Measurements from ENCODE around the gene STING1.
"Not testable (repeated sequence)": the region's sequence is repeated elsewhere in the genome, so short reads cannot be mapped to it uniquely, and the experiment has no call there.

STING1 gene

GRCh38 chr5:139501381-139501780 lies 18.8 kb upstream of the STING1 start:
- no peak for DNase-seq

DNA sequence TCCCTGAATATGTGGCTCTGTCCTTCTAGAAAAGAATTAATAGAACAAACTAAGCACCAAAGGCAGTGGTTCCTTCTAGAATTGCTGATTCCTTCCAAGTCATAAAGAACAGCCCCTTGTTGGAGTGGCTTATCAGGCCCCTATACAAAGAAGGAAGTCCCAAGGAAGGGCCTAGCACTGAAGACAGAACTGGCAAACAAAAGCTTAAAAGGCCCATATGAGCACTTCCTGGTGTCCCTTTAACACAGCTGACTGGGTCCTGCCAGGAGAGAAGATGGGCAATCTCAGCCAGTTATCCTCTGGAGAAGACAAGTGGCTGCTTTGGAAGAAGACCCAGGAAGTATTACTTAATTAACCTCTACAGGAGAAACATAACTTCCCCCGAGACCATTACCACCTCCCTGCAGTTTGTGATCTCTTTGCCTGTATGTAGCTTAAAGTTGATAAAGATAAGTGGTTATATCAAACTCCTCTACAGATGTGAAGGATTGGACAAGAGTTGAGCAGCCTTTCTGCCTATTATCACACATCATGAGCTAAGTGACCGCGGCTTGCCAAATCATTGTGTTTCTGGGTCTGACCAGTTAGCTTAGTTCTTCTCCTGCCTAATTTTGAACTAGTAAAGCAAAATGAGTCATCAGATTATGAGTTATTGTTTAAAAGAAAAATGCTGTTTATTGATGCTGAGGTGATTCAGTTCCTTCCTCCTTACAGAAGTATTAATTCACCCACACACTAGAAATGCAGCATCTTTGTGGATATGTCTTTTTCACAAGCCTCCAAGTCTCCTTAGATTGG lies 13.3 kb upstream of the STING1 start:
- no peak for DNase-seq

DNA sequence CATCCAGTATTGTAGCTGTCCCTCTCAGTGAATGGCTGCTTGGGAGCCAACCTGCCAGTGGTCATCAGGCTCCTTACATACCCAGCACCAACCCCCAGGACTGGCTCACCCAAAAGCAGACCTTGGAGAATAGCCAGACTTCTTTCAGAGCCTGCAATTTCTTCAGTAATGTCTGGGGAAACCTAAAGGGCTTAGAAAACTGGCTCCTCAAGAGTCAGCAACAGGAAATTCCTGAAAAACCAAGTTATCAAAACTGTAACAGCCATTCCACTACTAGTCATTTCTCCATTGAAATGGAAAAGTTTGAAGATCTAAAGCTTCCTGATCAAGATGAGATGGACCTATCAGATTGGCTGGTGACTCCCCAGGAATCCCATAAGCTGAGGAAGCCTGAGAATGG lies 12.3 kb upstream of the STING1 start:
- DNase-seq = no peak

DNA sequence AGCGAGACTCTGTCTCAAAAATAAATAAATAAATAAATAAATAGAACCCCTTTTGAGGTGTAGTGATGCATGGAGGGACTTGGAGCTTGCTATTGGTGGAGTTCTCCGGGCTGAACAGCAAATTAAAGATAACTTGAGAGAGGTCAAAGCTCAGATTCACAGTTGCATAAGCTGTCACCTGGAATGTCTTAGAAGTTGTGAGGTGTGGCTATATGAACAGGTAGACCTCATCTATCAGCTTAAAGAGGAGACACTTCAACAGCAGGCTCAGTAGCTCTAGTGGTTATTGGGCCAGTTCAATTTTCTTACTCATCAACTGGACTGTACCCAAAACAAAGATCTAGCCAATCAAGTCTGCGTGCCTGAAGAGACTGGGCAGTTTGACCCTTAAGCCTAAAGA lies 11.7 kb upstream of the STING1 start:
- DNase-seq = no peak

DNA sequence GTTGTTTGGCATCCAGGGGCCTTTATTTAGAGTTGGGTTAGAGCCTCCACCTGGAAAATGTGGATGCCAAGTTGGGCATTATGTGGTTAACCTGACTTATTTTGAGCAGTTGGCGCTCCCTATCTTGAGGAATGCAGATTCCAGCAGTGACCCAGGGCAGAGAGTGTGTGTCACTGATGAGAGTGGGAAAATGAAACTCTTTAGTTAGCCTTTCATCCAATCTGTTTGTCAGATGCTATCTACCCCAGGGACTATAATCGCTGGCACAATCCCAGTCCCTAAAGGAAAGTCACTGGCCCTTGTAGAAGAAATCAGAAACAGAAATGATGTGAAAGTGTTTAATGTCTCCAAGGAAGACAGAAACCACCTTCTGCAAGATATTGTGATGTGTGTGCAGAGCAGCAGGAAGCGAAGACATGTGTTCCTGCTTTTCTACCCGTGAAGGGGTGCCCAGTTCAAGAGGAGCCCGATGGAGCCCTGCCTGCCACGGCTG lies 10.2 kb upstream of the STING1 start:
- DNase-seq = no peak

- no peak for DNase-seq
Measured at GRCh38 chr5:139488260-139488659, 5.7 kb upstream of the STING1 start.

GRCh38 chr5:139486201-139486600 lies 3.6 kb upstream of the STING1 start:
- no peak for DNase-seq

DNA sequence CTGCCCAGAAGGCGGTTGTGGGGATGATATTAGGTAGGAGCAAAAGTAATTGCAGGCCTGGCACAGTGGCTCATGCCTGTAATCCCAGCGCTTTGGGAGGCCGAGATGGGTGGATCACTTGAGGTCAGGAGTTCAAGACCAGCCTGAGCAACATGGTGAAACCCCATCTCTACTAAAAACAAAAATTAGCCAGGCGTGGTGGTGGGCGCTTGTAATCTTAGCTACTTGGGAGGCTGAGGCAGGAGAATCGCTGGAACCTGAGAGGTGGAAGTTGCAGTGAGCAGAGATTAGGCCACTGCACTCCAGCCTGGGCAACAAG lies 291 bp upstream of the STING1 start:
- not testable (repeated sequence) for DNase-seq

DNA sequence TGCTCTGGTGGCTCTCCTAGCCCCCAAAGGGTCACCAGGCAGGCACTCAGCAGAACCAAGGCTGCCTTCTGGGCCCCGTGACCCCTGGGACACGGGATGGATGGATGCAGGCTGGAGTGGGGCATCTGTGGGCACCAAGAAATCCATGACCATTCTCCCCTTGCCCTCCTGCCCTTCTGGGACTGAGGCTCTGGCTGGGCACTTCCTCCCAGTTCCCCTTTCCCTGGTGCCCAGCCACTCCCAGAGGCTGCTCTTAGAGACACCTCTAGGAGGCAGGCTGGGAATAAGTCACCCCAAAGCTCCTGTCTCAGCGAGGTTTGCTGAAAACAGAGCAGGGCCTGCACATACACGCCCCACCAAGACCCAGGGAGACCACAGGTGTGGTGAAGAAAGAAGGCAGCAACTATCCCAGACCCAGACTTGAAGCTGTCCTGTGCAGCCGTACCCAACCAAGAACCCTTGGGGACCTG lies 943 bp downstream of the STING1 start:
- no peak for DNase-seq

DNA sequence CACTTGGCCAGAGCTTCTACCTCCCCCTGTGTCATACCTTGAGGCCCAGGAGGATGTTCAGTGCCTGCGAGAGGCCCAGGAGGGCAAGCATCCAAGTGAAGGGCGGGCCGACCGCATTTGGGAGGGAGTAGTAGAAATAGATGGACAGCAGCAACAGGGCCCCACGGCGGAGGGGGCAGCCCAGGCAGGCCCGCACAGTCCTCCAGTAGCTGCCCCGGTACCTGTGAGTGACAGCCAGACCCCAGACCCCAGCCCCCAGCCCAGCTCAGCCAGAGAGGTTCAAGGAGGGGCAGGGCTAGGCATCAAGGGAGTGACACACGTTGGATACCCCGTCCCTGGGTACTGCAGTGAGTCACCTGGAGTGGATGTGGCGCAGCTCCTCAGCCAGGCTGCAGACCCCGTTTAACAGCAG lies 1.4 kb downstream of the STING1 start:
- DNase-seq = no peak

- not testable (repeated sequence) for DNase-seq
Measured at GRCh38 chr5:139479729-139480128, 2.8 kb downstream of the STING1 start.

DNA sequence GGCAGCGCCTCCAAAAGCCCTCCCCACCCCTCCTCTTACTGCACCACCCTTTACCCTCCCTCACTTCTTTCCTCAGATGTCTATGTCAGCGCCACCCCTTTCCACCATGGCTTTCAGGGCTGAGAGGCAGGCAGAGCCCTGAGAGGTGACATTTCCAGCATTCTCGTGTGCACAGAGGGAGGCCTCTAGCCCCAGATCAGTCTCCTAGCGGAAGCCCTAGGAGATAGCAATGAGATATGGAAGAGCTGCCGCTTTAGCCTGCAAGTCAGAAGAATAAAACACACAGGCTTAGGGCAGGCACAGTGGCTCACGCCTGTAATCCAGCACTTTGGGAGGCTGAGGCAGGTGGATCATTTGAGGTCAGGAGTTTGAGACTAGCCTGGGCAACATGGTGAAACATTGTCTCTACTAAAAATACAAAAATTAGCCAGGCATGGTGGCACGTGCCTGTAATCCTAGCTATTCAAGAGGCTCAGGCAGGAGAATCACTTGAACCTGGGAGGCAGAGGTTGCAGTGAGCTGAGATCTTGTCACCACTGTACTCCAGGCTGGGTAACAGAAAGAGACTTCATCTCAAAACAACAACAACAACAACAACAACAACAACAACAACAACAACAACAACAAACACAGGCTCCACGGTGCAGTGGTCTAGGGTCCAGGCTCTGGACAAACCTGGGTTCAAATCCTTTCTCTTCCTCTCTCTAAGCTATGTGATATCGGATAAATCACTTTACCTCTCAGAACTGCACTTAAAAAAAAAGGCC lies 3.7 kb downstream of the STING1 start:
- not testable (repeated sequence) for DNase-seq

DNA sequence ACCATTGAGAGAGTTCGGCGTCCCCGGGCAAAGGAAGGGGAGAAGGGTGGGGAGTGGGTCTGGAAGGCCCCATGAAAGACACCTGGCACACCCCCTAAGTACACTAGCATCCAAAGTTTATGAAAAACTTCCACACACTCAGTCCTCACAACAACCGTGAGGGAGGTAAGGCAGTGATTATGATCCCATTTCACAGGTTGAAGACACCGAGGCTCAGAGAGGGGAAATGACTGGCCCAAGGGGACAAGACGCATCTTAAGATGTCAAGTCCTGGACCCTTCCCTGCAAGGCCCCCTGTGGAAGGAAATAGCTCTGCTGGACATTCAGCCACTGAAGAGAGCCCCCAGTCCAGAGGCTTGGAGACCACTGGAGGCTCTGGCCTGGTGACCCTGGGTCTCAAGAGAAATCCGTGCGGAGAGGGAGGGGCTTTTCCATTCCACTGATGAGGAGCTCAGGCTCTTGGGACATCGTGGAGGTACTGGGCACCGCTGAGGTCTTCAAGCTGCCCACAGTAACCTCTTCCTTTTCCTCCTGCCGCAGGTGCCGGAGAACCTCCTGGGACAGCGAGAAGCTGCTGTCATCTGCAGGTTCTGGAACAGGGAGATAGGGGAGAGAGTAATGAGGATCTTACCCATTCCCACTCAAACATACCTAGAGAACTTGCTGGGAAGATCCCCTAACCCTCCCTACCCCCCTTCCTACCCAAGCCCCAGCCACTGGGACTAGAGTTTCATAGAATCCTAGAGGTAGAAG lies 6.5 kb downstream of the STING1 start:
- DNase-seq = no peak

GRCh38 chr5:139474890-139475791 lies 7.4 kb downstream of the STING1 start:
- DNase-seq = peak; percentile 50

- DNase-seq = no peak
Measured at GRCh38 chr5:139473565-139473964, 9.0 kb downstream of the STING1 start.

DNA sequence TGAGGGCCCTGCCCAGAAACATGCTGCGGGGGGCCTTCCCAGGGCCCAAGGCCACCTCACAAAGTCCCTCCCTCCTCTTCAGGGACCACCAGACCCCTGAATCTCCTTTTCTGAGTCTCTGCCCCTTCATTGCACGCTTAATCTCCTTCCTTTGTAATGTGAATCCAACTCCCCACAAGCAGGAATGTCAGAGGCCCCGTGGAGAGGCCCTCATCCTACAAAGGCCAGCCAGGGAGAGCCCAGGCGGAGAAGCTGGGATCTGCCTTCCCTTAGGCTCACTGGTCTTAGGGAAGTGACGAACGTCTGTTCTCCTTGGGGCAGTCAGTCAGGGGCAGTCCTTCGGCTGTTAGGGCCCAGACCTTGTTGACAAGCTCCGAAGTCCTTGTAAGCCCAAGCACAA lies 9.5 kb downstream of the STING1 start:
- DNase-seq = no peak

GRCh38 chr5:139472386-139473030 lies 10.1 kb downstream of the STING1 start:
- no peak for DNase-seq

GRCh38 chr5:139470821-139471300 lies 11.7 kb downstream of the STING1 start, which contains the start of gene SMIM33:
TSS of gene SMIM33 (plus strand) at chr5:139471004. CDS start at chr5:139471122, 118 bp downstream.
- DNase-seq = peak; percentile 60

- no peak for DNase-seq
Measured at GRCh38 chr5:139468421-139468931, 14.1 kb downstream of the STING1 start.

- DNase-seq = no peak
Measured at GRCh38 chr5:139462586-139463276, 19.8 kb downstream of the STING1 start, which contains the start of gene ECSCR. TSS of gene ECSCR (minus strand) at chr5:139462743. CDS start at chr5:139462670, 73 bp downstream.

All from CD4-positive, alpha-beta T cell treated with Interleukin-21 for 1 hour (primary cell).